ENCODE data around the gene LRMDA.

- no peak for TF ChIP-seq CTCF (IDR thresholded peaks at IDR 0.05)
- TF ChIP-seq POLR2AphosphoS5 (IDR thresholded peaks at IDR 0.05): no peak
These were observed 1047.8 kb downstream of the LRMDA start for GRCh38 chr10:76479103-76479790.

Data from sigmoid colon (tissue), 4 donors.